ENCODE data around the gene SHROOM4.

DNA sequence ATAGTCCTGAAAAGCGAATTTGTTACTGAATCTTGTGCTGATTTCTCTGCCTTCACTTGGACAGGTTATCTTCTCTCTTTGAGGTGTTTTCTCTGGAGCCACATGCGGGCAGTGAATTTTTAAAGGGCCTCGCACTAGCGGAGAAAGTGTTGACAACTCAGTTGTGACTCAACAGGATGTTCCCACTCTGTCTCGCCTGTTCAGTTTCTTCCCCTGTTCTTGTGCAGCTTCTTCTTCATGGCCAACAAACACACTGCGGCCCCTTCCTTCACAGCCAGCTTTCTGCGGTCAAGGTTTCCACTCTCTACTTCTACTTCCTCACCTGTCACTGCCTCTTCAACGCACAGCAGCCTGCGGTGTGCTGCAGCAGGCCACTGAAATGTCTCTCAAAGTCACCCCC, 1.1 kb upstream of the SHROOM4 start:
- TF ChIP-seq, protein P1, sequence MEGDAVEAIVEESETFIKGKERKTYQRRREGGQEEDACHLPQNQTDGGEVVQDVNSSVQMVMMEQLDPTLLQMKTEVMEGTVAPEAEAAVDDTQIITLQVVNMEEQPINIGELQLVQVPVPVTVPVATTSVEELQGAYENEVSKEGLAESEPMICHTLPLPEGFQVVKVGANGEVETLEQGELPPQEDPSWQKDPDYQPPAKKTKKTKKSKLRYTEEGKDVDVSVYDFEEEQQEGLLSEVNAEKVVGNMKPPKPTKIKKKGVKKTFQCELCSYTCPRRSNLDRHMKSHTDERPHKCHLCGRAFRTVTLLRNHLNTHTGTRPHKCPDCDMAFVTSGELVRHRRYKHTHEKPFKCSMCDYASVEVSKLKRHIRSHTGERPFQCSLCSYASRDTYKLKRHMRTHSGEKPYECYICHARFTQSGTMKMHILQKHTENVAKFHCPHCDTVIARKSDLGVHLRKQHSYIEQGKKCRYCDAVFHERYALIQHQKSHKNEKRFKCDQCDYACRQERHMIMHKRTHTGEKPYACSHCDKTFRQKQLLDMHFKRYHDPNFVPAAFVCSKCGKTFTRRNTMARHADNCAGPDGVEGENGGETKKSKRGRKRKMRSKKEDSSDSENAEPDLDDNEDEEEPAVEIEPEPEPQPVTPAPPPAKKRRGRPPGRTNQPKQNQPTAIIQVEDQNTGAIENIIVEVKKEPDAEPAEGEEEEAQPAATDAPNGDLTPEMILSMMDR (IDR thresholded peaks at IDR 0.05; ENCODE audit: insufficient read depth, low read depth, low read length) = no peak
- TF ChIP-seq EZH2 (IDR thresholded peaks at IDR 0.05; ENCODE audit: insufficient read depth, low read length) = no peak

Measured in astrocyte (in vitro differentiated cells and primary cell).